ENCODE results near the gene RASAL1. TPM values are rescaled to one million over a fixed set of nuclear protein-coding genes. Genes with fewer than 3 reads are reported as not detected.
A peak's percentile ranks its signal among the peaks of the same experiment; 100 is the strongest.

The RASAL1 gene
- total and polyA plus RNA-seq, 8 donors = 0.79 to 12.1 (median 2.6) TPM

GRCh38 chr12:113131556-113131955 lies 4.0 kb downstream of the RASAL1 start:
- DNase-seq = peak in 1 of 6 donors; percentile 6
- TF ChIP-seq CTCF (IDR thresholded peaks at IDR 0.05) = no peak
- no peak for ATAC-seq
- Histone ChIP-seq H3K9me3 (no peaks in the 10 kb centered on the region), H3K36me3 (no peaks in the 10 kb centered on the region), H3K4me3 (no peak overlapping the region), H3K4me1 (no peaks in the 10 kb centered on the region), H3K27ac (no peak overlapping the region), H3K27me3 (no peaks in the 10 kb centered on the region)
- WGBS, 2 donors = 68 to 83% methylated on average over 1 of the region's 1 CpG
- intact Hi-C loops (cut with DNase I) = no loop called here
- FAIRE-seq = no peak

GRCh38 chr12:113130457-113131135 lies 5.0 kb downstream of the RASAL1 start:
- H3K4me1 ChIP-seq = no peaks in the 10 kb centered on the region
- H3K9me3 ChIP-seq = no peaks in the 10 kb centered on the region
- peak in 2 of 4 donors; percentile 74 to 75 for ATAC-seq
- intact Hi-C loops (cut with DNase I) = no loop called here
- H3K27me3 ChIP-seq = no peaks in the 10 kb centered on the region
- no peak for FAIRE-seq
- DNase-seq = peak in 1 of 6 donors; percentile 64
- H3K4me3 ChIP-seq = no peak overlapping the region
- no peak for TF ChIP-seq CTCF (IDR thresholded peaks at IDR 0.05)
- no peaks in the 10 kb centered on the region for H3K36me3 ChIP-seq
- WGBS, 2 donors = 59 to 61% methylated on average over 18 of the region's 18 CpGs
- H3K27ac ChIP-seq = no peak overlapping the region

- no peak for ATAC-seq
- H3K27ac ChIP-seq = no peak overlapping the region
- no peak for TF ChIP-seq CTCF (IDR thresholded peaks at IDR 0.05)
- no peaks in the 10 kb centered on the region for H3K9me3 ChIP-seq
- peak in 1 of 6 donors; percentile 16 for DNase-seq
- H3K4me3 ChIP-seq = no peak overlapping the region
- H3K27me3 ChIP-seq = no peaks in the 10 kb centered on the region
- no peak for FAIRE-seq
- H3K36me3 ChIP-seq = no peaks in the 10 kb centered on the region
- 72 to 78% methylated on average over 17 of the region's 17 CpGs for WGBS, 2 donors
- H3K4me1 ChIP-seq = no peaks in the 10 kb centered on the region
- intact Hi-C loops (cut with DNase I) = no loop called here
Observed at GRCh38 chr12:113129664-113130456, 5.7 kb downstream of the RASAL1 start.

GRCh38 chr12:113128802-113129663 lies 6.5 kb downstream of the RASAL1 start:
- Histone ChIP-seq H3K36me3 (no peaks in the 10 kb centered on the region), H3K4me1 (no peaks in the 10 kb centered on the region), H3K27ac (no peak overlapping the region), H3K9me3 (no peaks in the 10 kb centered on the region), H3K4me3 (no peak overlapping the region), H3K27me3 (no peaks in the 10 kb centered on the region)
- intact Hi-C loops (cut with DNase I) = no loop called here
- no peak for FAIRE-seq
- no peak for TF ChIP-seq CTCF (IDR thresholded peaks at IDR 0.05)
- DNase-seq = peak in 1 of 6 donors; percentile 5
- 64 to 73% methylated on average over 9 of the region's 9 CpGs for WGBS, 2 donors
- no peak for ATAC-seq

Data from pancreas (tissue), 10 donors.